HCT116 (cell line): ENCODE data around the gene TNIK. TPM values are rescaled to one million over a fixed set of nuclear protein-coding genes. Genes with fewer than 3 reads are reported as not detected.

Experiments used
- ATAC-seq: fragments of 200-7000 bp; cut with Tn5 transposase; 2 replicates; pipeline ENCODE4 v1.9.1; 2020; ENCODE audit warnings: mild to moderate bottlenecking, moderate library complexity
- BruUV-seq: library from RNA; stranded (reverse); fragments of 400-500 nt; replicated peaks from 2 replicates; lab custom pipeline; 2021; lab: Mats Ljungman, UMichigan
- CTCF ChIA-PET: fragments of 300-600 bp; sonication (Branson Sonifier 250); formaldehyde crosslinking; loops from one replicate; lab custom pipeline; 2021; ENCODE audit warnings: antibody characterized with exemption; lab: Charles Lee
- POLR2A ChIA-PET: fragments of 300-600, 350-600 bp; sonication (Branson Sonifier 250); formaldehyde crosslinking; loops from one replicate; lab custom pipeline; 2021; ENCODE audit warnings: antibody characterized with exemption; lab: Charles Lee
- RAD21 ChIA-PET, 2 experiments: fragments of 300-600 bp; sonication (Branson Sonifier 250); formaldehyde crosslinking; loops; one replicate each; lab custom pipeline; 2023; ENCODE audit warnings: low total read pairs in 2 of 2; ENCODE audit not compliant: uncharacterized antibody in 2 of 2, unreplicated experiment in 2 of 2, low non-redundant PET in 1 of 2; lab: Charles Lee
- DNase-seq: peaks from one replicate; pipeline ENCODE4 v3.0.0-alpha.2; 2010; ENCODE audit warnings: low read depth, low spot score
- H2AFZ ChIP-seq: fragments of 200-600 bp; shearing (Covaris generic), sonication (generic); 2 replicates; pipeline ENCODE4 v1.6.1; 2017; ENCODE audit warnings: low read depth, mixed run types, mixed read lengths, antibody characterized with exemption, low read length; ENCODE audit not compliant: poor library complexity, severe bottlenecking
- H3K27ac ChIP-seq: 2 replicates; pipeline ENCODE4 v1.5.1; 2012; ENCODE audit warnings: low read depth, low read length
- H3K27me3 ChIP-seq: fragments of 200-600 bp; sonication (generic); 2 replicates; pipeline ENCODE4 v1.6.1; 2016; ENCODE audit warnings: mixed run types, low read length, mixed read lengths; ENCODE audit not compliant: insufficient read depth
- H3K36me3 ChIP-seq, 2 experiments: fragments of 200-500 bp in 1 of 2; fragments of 200-600 bp in 1 of 2; sonication (Bioruptor generic) in 1 of 2; sonication (generic) in 1 of 2; 2 replicates each; pipeline versions ENCODE4 v1.5.1 to v1.6.1; 2014 to 2016; ENCODE audit warnings: low read length in 2 of 2, inconsistent platforms in 1 of 2, mixed read lengths in 1 of 2, mixed run types in 1 of 2; ENCODE audit not compliant: insufficient read depth in 2 of 2, control insufficient read depth in 1 of 2
- H3K4me1 ChIP-seq, 2 experiments: fragments of 200-600 bp in 1 of 2; sonication (generic) in 1 of 2; 2 replicates each; pipeline versions ENCODE4 v1.5.1 to v1.6.1; 2012 to 2017; ENCODE audit warnings: low read length in 2 of 2, inconsistent platforms in 1 of 2, mild to moderate bottlenecking in 1 of 2, mixed read lengths in 1 of 2, mixed run types in 1 of 2, moderate library complexity in 1 of 2; ENCODE audit not compliant: insufficient read depth in 2 of 2, control insufficient read depth in 1 of 2
- H3K4me2 ChIP-seq: fragments of 200-600 bp; sonication (generic); 2 replicates; pipeline ENCODE4 v1.6.1; 2017; ENCODE audit warnings: mixed run types, low read length, mixed read lengths
- H3K4me3 ChIP-seq, 2 experiments: fragments of 200-600 bp in 1 of 2; sonication (generic) in 1 of 2; replicated peaks in 1 of 2; 2 replicates each; pipeline ENCODE4 v1.5.1; 2011 to 2016; ENCODE audit warnings: low read length in 2 of 2, control low read depth in 1 of 2, low read depth in 1 of 2, mild to moderate bottlenecking in 1 of 2, mixed read lengths in 1 of 2, mixed run types in 1 of 2
- H3K79me2 ChIP-seq: fragments of 200-600 bp; sonication (generic); 2 replicates; pipeline ENCODE4 v1.6.1; 2017; ENCODE audit warnings: mild to moderate bottlenecking, mixed run types, low read length, moderate library complexity, mixed read lengths; ENCODE audit not compliant: insufficient read depth
- H3K9ac ChIP-seq: fragments of 200-600 bp; sonication (generic); 2 replicates; pipeline ENCODE4 v1.6.1; 2016; ENCODE audit warnings: low read length, mixed read lengths
- H3K9me2 ChIP-seq: fragments of 200-600 bp; sonication (generic), shearing (Covaris generic); 2 replicates; pipeline ENCODE4 v1.6.1; 2017; ENCODE audit warnings: mixed run types, mild to moderate bottlenecking, moderate library complexity; ENCODE audit not compliant: insufficient read depth
- H3K9me3 ChIP-seq, 2 experiments: fragments of 200-500 bp in 1 of 2; fragments of 200-600 bp in 1 of 2; sonication (Bioruptor generic) in 1 of 2; sonication (generic) in 1 of 2; 2 replicates each; pipeline ENCODE4 v1.6.1; 2014 to 2017; ENCODE audit warnings: low read length in 2 of 2, mixed read lengths in 2 of 2, inconsistent platforms in 1 of 2, low read depth in 1 of 2, mild to moderate bottlenecking in 1 of 2, mixed run types in 1 of 2, moderate library complexity in 1 of 2; ENCODE audit not compliant: control insufficient read depth in 1 of 2, insufficient read depth in 1 of 2
- H4K20me1 ChIP-seq: fragments of 200-600 bp; sonication (generic), shearing (Covaris generic); 2 replicates; pipeline ENCODE4 v1.6.1; 2017; ENCODE audit warnings: mixed run types, mild to moderate bottlenecking, moderate library complexity; ENCODE audit not compliant: insufficient read depth
- CEBPB ChIP-seq: IDR thresholded peaks from 2 replicates; pipeline ENCODE4 v1.6.1; 2012; ENCODE audit warnings: low read depth
- EZH2phosphoT487 ChIP-seq: fragments of 200-600 bp; IDR thresholded peaks from 2 replicates; pipeline ENCODE4 v1.6.1; 2018; ENCODE audit warnings: antibody characterized with exemption, borderline replicate concordance
- POLR2A ChIP-seq: IDR thresholded peaks from 2 replicates; pipeline ENCODE4 v1.7.0; 2011; ENCODE audit warnings: borderline replicate concordance; ENCODE audit not compliant: insufficient read depth, insufficient read length; ENCODE audit errors: extremely low read depth
- RAD21 ChIP-seq: IDR thresholded peaks from 2 replicates; pipeline ENCODE4 v1.6.1; 2012; ENCODE audit warnings: low read depth, mild to moderate bottlenecking
- SRF ChIP-seq: IDR thresholded peaks from 2 replicates; pipeline ENCODE4 v1.6.1; 2012; ENCODE audit warnings: low read depth
- ZFX ChIP-seq: fragments of 450-650 bp; IDR thresholded peaks from 2 replicates; pipeline ENCODE4 v1.6.1; 2017
- intact Hi-C: fragments of 100-400 bp; cut with micrococcal nuclease; formaldehyde crosslinking; loops from 2 replicates; pipeline ENCODE4 v1.10.0; 2022
- total RNA-seq: library from RNA; stranded (reverse); gene quantifications from one replicate; pipeline ENCODE4 v1.2.1, GENCODE V29; 2021; ENCODE audit not compliant: unreplicated experiment
- TF ChIP-seq, protein P1 (sequence below), 3 experiments: fragments of 200-600 bp in 1 of 3; sonication (generic) in 1 of 3; IDR thresholded peaks in 2 of 3; conservative IDR thresholded peaks in 1 of 3; 2 replicates each; pipeline ENCODE4 v1.5.1; 2012 to 2017; ENCODE audit warnings: low read depth in 2 of 3, low read length in 2 of 3, antibody characterized with exemption in 1 of 3, borderline replicate concordance in 1 of 3, control low read depth in 1 of 3, mild to moderate bottlenecking in 1 of 3, mixed read lengths in 1 of 3, mixed run types in 1 of 3, moderate library complexity in 1 of 3; ENCODE audit not compliant: insufficient read depth in 1 of 3

TNIK gene
- total RNA-seq, 1 experiment from 2014 or later: 24.1 TPM

GRCh38 chr3:171184372-171184771, 275.8 kb downstream of the TNIK start:
- H2AFZ ChIP-seq: no peak overlapping the region
- BruUV-seq: no TSS peak
- H3K36me3 ChIP-seq: no peaks in the 10 kb centered on the region
- no peak overlapping the region for H3K27ac ChIP-seq
- no peaks in the 10 kb centered on the region for H3K9me3 ChIP-seq
- no peaks in the 10 kb centered on the region for H4K20me1 ChIP-seq
- H3K27me3 ChIP-seq: no peaks in the 10 kb centered on the region
- ChIA-PET CTCF (no interaction called here), POLR2A (no interaction called here), RAD21 (no interaction called here)
- no peaks in the 10 kb centered on the region for H3K79me2 ChIP-seq
- no peaks in the 10 kb centered on the region for H3K9me2 ChIP-seq
- H3K9ac ChIP-seq: no peak overlapping the region
- no peak overlapping the region for H3K4me2 ChIP-seq
- DNase-seq: no peak
- intact Hi-C loops: loop anchor here (10.0 kb wide), 1 partner anchor 590 kb away; no protein-coding TSS in a partner anchor
- no peak for ATAC-seq
- H3K4me1 ChIP-seq: no peaks in the 10 kb centered on the region
- TF ChIP-seq ZFX (no peak), EZH2phosphoT487 (no peak), POLR2A (no peak), SRF (no peak)
- no peak overlapping the region for H3K4me3 ChIP-seq

DNA sequence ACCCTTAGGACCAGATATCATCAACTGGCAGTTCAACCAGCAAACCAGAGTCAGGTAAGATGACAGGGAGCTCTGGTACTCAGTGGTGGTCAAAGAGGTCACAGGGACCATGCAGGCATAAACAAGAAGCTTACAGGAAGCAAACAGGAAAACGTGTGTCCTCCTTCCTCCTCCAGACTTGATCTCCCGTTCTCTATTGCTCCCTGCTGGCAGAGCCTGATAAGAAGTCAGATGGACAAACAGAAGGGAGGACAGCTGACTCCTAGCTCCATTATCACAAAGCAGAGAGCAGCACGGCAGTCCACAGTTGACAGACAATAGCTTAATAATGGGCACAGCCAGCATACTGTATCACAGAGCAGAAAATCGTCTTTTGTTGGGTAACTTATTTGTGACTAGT, 277.2 kb downstream of the TNIK start:
- no TSS peak for BruUV-seq
- Histone ChIP-seq H3K4me2 (no peak overlapping the region), H3K9me3 (no peaks in the 10 kb centered on the region), H2AFZ (no peak overlapping the region), H3K9ac (no peak overlapping the region), H3K4me3 (no peak overlapping the region), H3K9me2 (no peaks in the 10 kb centered on the region), H3K27ac (no peak overlapping the region), H3K27me3 (no peaks in the 10 kb centered on the region), H3K4me1 (no peaks in the 10 kb centered on the region), H4K20me1 (no peaks in the 10 kb centered on the region), H3K36me3 (no peaks in the 10 kb centered on the region), H3K79me2 (no peaks in the 10 kb centered on the region)
- ChIA-PET RAD21 (interaction anchor here in 1 of 2 experiments (0.9 kb wide), 1 partner anchor 133 kb away, joined by 4 read pairs; no protein-coding TSS in a partner anchor), CTCF (interaction anchor here (1.0 to 1.6 kb wide), 2 partner anchors 20 to 221 kb away, joined by 3 to 6 read pairs; no protein-coding TSS in a partner anchor), POLR2A (no interaction called here)
- TF ChIP-seq, protein P1, sequence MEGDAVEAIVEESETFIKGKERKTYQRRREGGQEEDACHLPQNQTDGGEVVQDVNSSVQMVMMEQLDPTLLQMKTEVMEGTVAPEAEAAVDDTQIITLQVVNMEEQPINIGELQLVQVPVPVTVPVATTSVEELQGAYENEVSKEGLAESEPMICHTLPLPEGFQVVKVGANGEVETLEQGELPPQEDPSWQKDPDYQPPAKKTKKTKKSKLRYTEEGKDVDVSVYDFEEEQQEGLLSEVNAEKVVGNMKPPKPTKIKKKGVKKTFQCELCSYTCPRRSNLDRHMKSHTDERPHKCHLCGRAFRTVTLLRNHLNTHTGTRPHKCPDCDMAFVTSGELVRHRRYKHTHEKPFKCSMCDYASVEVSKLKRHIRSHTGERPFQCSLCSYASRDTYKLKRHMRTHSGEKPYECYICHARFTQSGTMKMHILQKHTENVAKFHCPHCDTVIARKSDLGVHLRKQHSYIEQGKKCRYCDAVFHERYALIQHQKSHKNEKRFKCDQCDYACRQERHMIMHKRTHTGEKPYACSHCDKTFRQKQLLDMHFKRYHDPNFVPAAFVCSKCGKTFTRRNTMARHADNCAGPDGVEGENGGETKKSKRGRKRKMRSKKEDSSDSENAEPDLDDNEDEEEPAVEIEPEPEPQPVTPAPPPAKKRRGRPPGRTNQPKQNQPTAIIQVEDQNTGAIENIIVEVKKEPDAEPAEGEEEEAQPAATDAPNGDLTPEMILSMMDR (IDR thresholded peaks at IDR 0.05 in 2 of 3, conservative IDR thresholded peaks at IDR 0.05 in 1 of 3; ENCODE audit: borderline replicate concordance in 1 of 3, insufficient read depth in 1 of 3, low read depth in 2 of 3, low read length in 2 of 3): peak; percentile 15 to 49 (median 37); a peak in 3 of 6 replicates
- no peak for TF ChIP-seq CEBPB
- peak; percentile 47 for TF ChIP-seq RAD21
- no peak for DNase-seq
- ATAC-seq: peak; percentile 74
- intact Hi-C loops: loop anchor here (1.0 to 10.0 kb wide), 2 partner anchors 222 to 592 kb away; no protein-coding TSS in a partner anchor
